Measurements from ENCODE around the gene UVRAG.

The UVRAG gene

GRCh38 chr11:76141901-76142588, 327.0 kb downstream of the UVRAG start:
- TF ChIP-seq ZNF274 (IDR thresholded peaks at IDR 0.05; ENCODE audit: low read depth, low read length) = no peak
- no peak for TF ChIP-seq YY1 (IDR thresholded peaks at IDR 0.05; ENCODE audit: insufficient read depth, insufficient read length)
- no peak for TF ChIP-seq SUZ12 (IDR thresholded peaks at IDR 0.05; ENCODE audit: extremely low read depth, insufficient read depth, insufficient read length)
- Histone ChIP-seq H3K4me3 (ENCODE audit: insufficient read length, low read depth) (no peak overlapping the region), H3K9me3 (ENCODE audit: insufficient read depth, low read length) (no peaks in the 10 kb centered on the region), H3K36me3 (ENCODE audit: insufficient read depth, insufficient read length, low read length) (peaks cover 30% of the 10 kb centered on the region), H3K27me3 (ENCODE audit: insufficient read depth, insufficient read length) (no peaks in the 10 kb centered on the region), H3K9ac (ENCODE audit: insufficient read length, low read depth) (no peak overlapping the region), H3K4me1 (ENCODE audit: insufficient read depth, insufficient read length) (no peaks in the 10 kb centered on the region)
- DNase-seq (ENCODE audit: low read depth, low spot score) = no peak

- Histone ChIP-seq H3K27me3 (ENCODE audit: insufficient read depth, insufficient read length) (no peaks in the 10 kb centered on the region), H3K4me3 (ENCODE audit: insufficient read length, low read depth) (no peak overlapping the region), H3K4me1 (ENCODE audit: insufficient read depth, insufficient read length) (no peaks in the 10 kb centered on the region), H3K9ac (ENCODE audit: insufficient read length, low read depth) (no peak overlapping the region), H3K36me3 (ENCODE audit: insufficient read depth, insufficient read length, low read length) (peaks cover 30% of the 10 kb centered on the region), H3K9me3 (ENCODE audit: insufficient read depth, low read length) (no peaks in the 10 kb centered on the region)
- no peak for DNase-seq (ENCODE audit: low read depth, low spot score)
- no peak for TF ChIP-seq YY1 (IDR thresholded peaks at IDR 0.05; ENCODE audit: insufficient read depth, insufficient read length)
- no peak for TF ChIP-seq SUZ12 (IDR thresholded peaks at IDR 0.05; ENCODE audit: extremely low read depth, insufficient read depth, insufficient read length)
- TF ChIP-seq ZNF274 (IDR thresholded peaks at IDR 0.05; ENCODE audit: low read depth, low read length) = no peak
Observed at GRCh38 chr11:76143274-76143673, 328.3 kb downstream of the UVRAG start.

- no peak for TF ChIP-seq YY1 (IDR thresholded peaks at IDR 0.05; ENCODE audit: insufficient read depth, insufficient read length)
- TF ChIP-seq SUZ12 (IDR thresholded peaks at IDR 0.05; ENCODE audit: extremely low read depth, insufficient read depth, insufficient read length) = no peak
- peaks cover 12% of the 10 kb centered on the region for H3K27me3 ChIP-seq (ENCODE audit: insufficient read depth, insufficient read length)
- DNase-seq (ENCODE audit: low read depth, low spot score) = no peak
- no peak overlapping the region for H3K4me3 ChIP-seq (ENCODE audit: insufficient read length, low read depth)
- no peaks in the 10 kb centered on the region for H3K9me3 ChIP-seq (ENCODE audit: insufficient read depth, low read length)
- no peak overlapping the region for H3K9ac ChIP-seq (ENCODE audit: insufficient read length, low read depth)
- H3K36me3 ChIP-seq (ENCODE audit: insufficient read depth, insufficient read length, low read length) = peaks cover 11% of the 10 kb centered on the region
- no peaks in the 10 kb centered on the region for H3K4me1 ChIP-seq (ENCODE audit: insufficient read depth, insufficient read length)
Observed at GRCh38 chr11:76147106-76147740, 332.2 kb downstream of the UVRAG start.

GRCh38 chr11:76148231-76148630, 333.2 kb downstream of the UVRAG start:
- peaks cover 2% of the 10 kb centered on the region for H3K36me3 ChIP-seq (ENCODE audit: insufficient read depth, insufficient read length, low read length)
- no peak for DNase-seq (ENCODE audit: low read depth, low spot score)
- H3K9ac ChIP-seq (ENCODE audit: insufficient read length, low read depth) = no peak overlapping the region
- no peaks in the 10 kb centered on the region for H3K9me3 ChIP-seq (ENCODE audit: insufficient read depth, low read length)
- peaks cover 12% of the 10 kb centered on the region for H3K27me3 ChIP-seq (ENCODE audit: insufficient read depth, insufficient read length)
- peaks cover 5% of the 10 kb centered on the region for H3K4me1 ChIP-seq (ENCODE audit: insufficient read depth, insufficient read length)
- TF ChIP-seq ZNF274 (IDR thresholded peaks at IDR 0.05; ENCODE audit: low read depth, low read length) (no peak), SUZ12 (IDR thresholded peaks at IDR 0.05; ENCODE audit: extremely low read depth, insufficient read depth, insufficient read length) (no peak), YY1 (IDR thresholded peaks at IDR 0.05; ENCODE audit: insufficient read depth, insufficient read length) (no peak)
- H3K4me3 ChIP-seq (ENCODE audit: insufficient read length, low read depth) = no peak overlapping the region

GRCh38 chr11:76148941-76149613, 334.1 kb downstream of the UVRAG start:
- H3K36me3 ChIP-seq (ENCODE audit: insufficient read depth, insufficient read length, low read length) = no peaks in the 10 kb centered on the region
- DNase-seq (ENCODE audit: low read depth, low spot score) = no peak
- H3K9me3 ChIP-seq (ENCODE audit: insufficient read depth, low read length) = no peaks in the 10 kb centered on the region
- TF ChIP-seq ZNF274 (IDR thresholded peaks at IDR 0.05; ENCODE audit: low read depth, low read length) (no peak), YY1 (IDR thresholded peaks at IDR 0.05; ENCODE audit: insufficient read depth, insufficient read length) (no peak), SUZ12 (IDR thresholded peaks at IDR 0.05; ENCODE audit: extremely low read depth, insufficient read depth, insufficient read length) (no peak)
- H3K9ac ChIP-seq (ENCODE audit: insufficient read length, low read depth) = no peak overlapping the region
- H3K4me3 ChIP-seq (ENCODE audit: insufficient read length, low read depth) = no peak overlapping the region
- peaks cover 12% of the 10 kb centered on the region for H3K27me3 ChIP-seq (ENCODE audit: insufficient read depth, insufficient read length)
- peaks cover 5% of the 10 kb centered on the region for H3K4me1 ChIP-seq (ENCODE audit: insufficient read depth, insufficient read length)

GRCh38 chr11:76149713-76150112, 334.7 kb downstream of the UVRAG start:
- peaks cover 12% of the 10 kb centered on the region for H3K27me3 ChIP-seq (ENCODE audit: insufficient read depth, insufficient read length)
- TF ChIP-seq YY1 (IDR thresholded peaks at IDR 0.05; ENCODE audit: insufficient read depth, insufficient read length) = no peak
- no peak for TF ChIP-seq ZNF274 (IDR thresholded peaks at IDR 0.05; ENCODE audit: low read depth, low read length)
- no peak overlapping the region for H3K4me3 ChIP-seq (ENCODE audit: insufficient read length, low read depth)
- H3K36me3 ChIP-seq (ENCODE audit: insufficient read depth, insufficient read length, low read length) = no peaks in the 10 kb centered on the region
- no peak overlapping the region for H3K9ac ChIP-seq (ENCODE audit: insufficient read length, low read depth)
- no peaks in the 10 kb centered on the region for H3K9me3 ChIP-seq (ENCODE audit: insufficient read depth, low read length)
- DNase-seq (ENCODE audit: low read depth, low spot score) = no peak
- H3K4me1 ChIP-seq (ENCODE audit: insufficient read depth, insufficient read length) = peaks cover 5% of the 10 kb centered on the region

GRCh38 chr11:76150141-76150540, 335.1 kb downstream of the UVRAG start:
- H3K9me3 ChIP-seq (ENCODE audit: insufficient read depth, low read length) = no peaks in the 10 kb centered on the region
- no peak for DNase-seq (ENCODE audit: low read depth, low spot score)
- H3K4me3 ChIP-seq (ENCODE audit: insufficient read length, low read depth) = no peak overlapping the region
- no peak for TF ChIP-seq YY1 (IDR thresholded peaks at IDR 0.05; ENCODE audit: insufficient read depth, insufficient read length)
- peaks cover 12% of the 10 kb centered on the region for H3K27me3 ChIP-seq (ENCODE audit: insufficient read depth, insufficient read length)
- peaks cover 5% of the 10 kb centered on the region for H3K4me1 ChIP-seq (ENCODE audit: insufficient read depth, insufficient read length)
- no peak overlapping the region for H3K9ac ChIP-seq (ENCODE audit: insufficient read length, low read depth)
- no peaks in the 10 kb centered on the region for H3K36me3 ChIP-seq (ENCODE audit: insufficient read depth, insufficient read length, low read length)
